Esophagus muscularis mucosa (tissue), 4 donors: ENCODE data around the gene ARAP3. TPM values are rescaled to one million over a fixed set of nuclear protein-coding genes. Genes with fewer than 3 reads are reported as not detected.

ENCODE experiments used
- DNase-seq: peaks from one replicate; pipeline ENCODE4 v3.0.0-alpha.2; 2017; ENCODE audit errors: extremely low spot score
- H3K27ac ChIP-seq, 4 donors: fragments of 200-600 bp; sonication (generic); replicated peaks in 1 of 4; 1 replicate in 3 of 4; 2 replicates in 1 of 4; pipeline ENCODE4 v1.5.1; 2016 to 2019; ENCODE audit warnings: mild to moderate bottlenecking in 1 of 4
- H3K27me3 ChIP-seq, 4 donors: fragments of 200-600 bp; sonication (generic); one replicate each; pipeline versions ENCODE4 v1.5.1 to v1.6.0; 2016 to 2019
- H3K36me3 ChIP-seq, 4 donors: fragments of 200-600 bp; sonication (generic); one replicate each; pipeline ENCODE4 v1.5.1; 2016 to 2019
- H3K4me1 ChIP-seq, 4 donors: fragments of 200-600 bp; sonication (generic); one replicate each; pipeline ENCODE4 v1.5.1; 2016 to 2019
- H3K4me3 ChIP-seq, 4 donors: fragments of 200-600 bp; sonication (generic); 1 replicate in 2 of 4; 2 replicates in 2 of 4; pipeline ENCODE4 v1.5.1; 2016 to 2019; ENCODE audit warnings: mild to moderate bottlenecking in 4 of 4, moderate library complexity in 1 of 4
- H3K9me3 ChIP-seq, 4 donors: fragments of 200-600 bp; sonication (generic); 1 replicate in 3 of 4; 2 replicates in 1 of 4; pipeline ENCODE4 v1.5.1; 2016 to 2019
- CTCF ChIP-seq, 3 experiments: fragments of 200-600 bp in 2 of 3; fragments of 450-650 bp in 1 of 3; sonication (generic) in 2 of 3; IDR thresholded peaks; one replicate each; pipeline ENCODE4 v1.5.1; 2017 to 2019; ENCODE audit warnings: antibody characterized with exemption in 3 of 3, mild to moderate bottlenecking in 2 of 3, moderate library complexity in 1 of 3
- EP300 ChIP-seq: sonication (generic); formaldehyde crosslinking; IDR thresholded peaks from one replicate; pipeline ENCODE4 v1.6.1; 2017; ENCODE audit warnings: antibody characterized with exemption
- POLR2A ChIP-seq: fragments of 450-650 bp; IDR thresholded peaks from one replicate; pipeline ENCODE4 v1.6.1; 2017; ENCODE audit warnings: antibody characterized with exemption, moderate library complexity, mild to moderate bottlenecking, low read depth
- POLR2AphosphoS5 ChIP-seq, 2 donors: sonication (generic); formaldehyde crosslinking; IDR thresholded peaks; one replicate each; pipeline ENCODE4 v1.6.1; 2017; ENCODE audit warnings: antibody characterized with exemption in 2 of 2
- WGBS: methylation state at CpG from one replicate; pipeline ENCODE4 v1.1.5; 2018; 5-methylcytosine and 5-hydroxymethylcytosine counted together
- intact Hi-C: fragments of 100-400 bp; cut with DNase I; formaldehyde crosslinking; loops from one replicate; pipeline ENCODE4 v1.15.1; 2023
- total RNA-seq, 4 donors: library from RNA; depleted of rRNA; stranded (reverse); fragments of >200 nt; gene quantifications; one replicate each; pipeline versions ENCODE4 v1.1.0 to v1.2.1, GENCODE V29; 2016

ARAP3 gene
- total RNA-seq, 4 donors from 2014 or later: 4.1 to 9.2 (median 7.6) TPM

- no peak for DNase-seq
- peak overlapping the region in 3 of 4 donors; percentile 55 to 68 (median 65) for H3K27ac ChIP-seq
- TF ChIP-seq EP300 (no peak), CTCF (IDR thresholded peaks at IDR 0.05) (no peak), POLR2A (no peak), POLR2AphosphoS5 (IDR thresholded peaks at IDR 0.05) (peak; percentile 69 to 74)
- 51% methylated on average over 6 of the region's 6 CpGs for WGBS
- H3K36me3 ChIP-seq: no peaks in the 10 kb centered on the region
- H3K4me1 ChIP-seq: peaks cover 20 to 47% (median 28%) of the 10 kb centered on the region in 4 donors
- H3K27me3 ChIP-seq: no peaks in the 10 kb centered on the region
- no peaks in the 10 kb centered on the region for H3K9me3 ChIP-seq
- peak overlapping the region in 1 of 4 donors; percentile 2 for H3K4me3 ChIP-seq
- intact Hi-C loops: no loop called here
Measured at GRCh38 chr5:141603923-141604717, 77.9 kb downstream of the ARAP3 start.

Other genes with a start within 250 kb of the ARAP3 start
- gene PCDHGC3, start 206.3 kb downstream of the ARAP3 start, total RNA-seq: 10 to 100 TPM; 56.5 to 81.1 (median 65.5) TPM
- 1 to 10 TPM in 3 of 4 donors, under 1 TPM in 1; 0.91 to 3.3 (median 2.0) TPM for gene PCDHGC4, start 197.2 kb downstream of the ARAP3 start, total RNA-seq
- 1 to 10 TPM in 3 of 4 donors, under 1 TPM in 1; 0.71 to 3.7 (median 1.4) TPM for gene PCDHGC5, start 193.1 kb downstream of the ARAP3 start, total RNA-seq
- gene DIAPH1, start 63.2 kb downstream of the ARAP3 start, total RNA-seq: 10 to 100 TPM; 34.1 to 53.0 (median 45.9) TPM
- gene HDAC3, start 45.4 kb downstream of the ARAP3 start, total RNA-seq: 10 to 100 TPM; 30.3 to 54.4 (median 44.3) TPM
- 1 to 10 TPM; 1.2 to 5.1 (median 2.6) TPM for gene RELL2, start 45.2 kb downstream of the ARAP3 start, total RNA-seq
- 10 to 100 TPM; 10.4 to 21.8 (median 12.9) TPM for gene FCHSD1, start 30.8 kb downstream of the ARAP3 start, total RNA-seq
- gene PCDH1, start 196.2 kb upstream of the ARAP3 start, total RNA-seq: 10 to 100 TPM; 18.7 to 57.8 (median 38.2) TPM
- 10 to 100 TPM; 44.4 to 75.8 (median 49.6) TPM for gene DELE1, start 241.6 kb upstream of the ARAP3 start, total RNA-seq